IMR-90 (cell line): ENCODE results near the gene HYCC1. TPM values are rescaled to one million over a fixed set of nuclear protein-coding genes. Genes with fewer than 3 reads are reported as not detected.

Source experiments
- ATAC-seq: fragments of 200-7000 bp; cut with Tn5 transposase; 2 replicates; pipeline ENCODE4 v1.9.1; 2020; ENCODE audit warnings: low read depth, mild to moderate bottlenecking, moderate library complexity
- Bru-seq: library from RNA; stranded (reverse); fragments of 400-500 nt; gene quantifications from one replicate; lab custom pipeline; 2021; lab: Mats Ljungman, UMichigan
- BruChase-seq, 2 experiments: library from RNA; stranded (reverse); fragments of 400-500 nt; gene quantifications; one replicate each; lab custom pipeline; 2021; lab: Mats Ljungman, UMichigan
- BruUV-seq: library from RNA; stranded (reverse); fragments of 400-500 nt; replicated peaks from 2 replicates; lab custom pipeline; 2021; lab: Mats Ljungman, UMichigan
- CTCF ChIA-PET: fragments of 300-600 bp; formaldehyde crosslinking; extraction: SDS; loops from one replicate; lab custom pipeline; 2021; ENCODE audit warnings: antibody characterized with exemption; lab: Yijun Ruan, JAX
- POLR2A ChIA-PET: fragments of 300-600 bp; sonication (Branson Sonifier 250); formaldehyde crosslinking; loops from one replicate; lab custom pipeline; 2022; ENCODE audit warnings: antibody characterized with exemption; ENCODE audit not compliant: unreplicated experiment; lab: Charles Lee
- DNase-seq: peaks from one replicate; pipeline ENCODE4 v3.0.0; 2013
- H2AFZ ChIP-seq: replicated peaks from 2 replicates; pipeline ENCODE3; 2013; ENCODE audit warnings: low read length, mild to moderate bottlenecking; ENCODE audit not compliant: poor library complexity
- H2AK5ac ChIP-seq: 2 replicates; pipeline ENCODE4 v1.6.1; 2013; ENCODE audit warnings: low read depth, low read length, inconsistent platforms
- H2AK9ac ChIP-seq: replicated peaks from 2 replicates; pipeline ENCODE3; 2013; ENCODE audit warnings: mild to moderate bottlenecking, low read depth, low read length, moderate library complexity; ENCODE audit not compliant: poor library complexity
- H2BK120ac ChIP-seq: 2 replicates; pipeline ENCODE4 v1.6.1; 2013; ENCODE audit warnings: low read depth, low read length, inconsistent platforms
- H2BK15ac ChIP-seq: 3 replicates; pipeline ENCODE4 v1.6.1; 2013; ENCODE audit warnings: low read depth, low read length, inconsistent platforms
- H2BK20ac ChIP-seq: 2 replicates; pipeline ENCODE4 v1.6.1; 2013; ENCODE audit warnings: low read depth, mild to moderate bottlenecking, inconsistent platforms, low read length, moderate library complexity
- H2BK5ac ChIP-seq: 2 replicates; pipeline ENCODE4 v1.6.1; 2013; ENCODE audit warnings: mild to moderate bottlenecking, low read depth, low read length, inconsistent platforms; ENCODE audit not compliant: poor library complexity, severe bottlenecking
- H3K14ac ChIP-seq: replicated peaks from 2 replicates; pipeline ENCODE4 v1.6.1; 2013; ENCODE audit warnings: low read depth, low read length, inconsistent platforms
- H3K18ac ChIP-seq: 2 replicates; pipeline ENCODE4 v1.6.1; 2013; ENCODE audit warnings: low read depth, low read length, control low read depth
- H3K23ac ChIP-seq: 2 replicates; pipeline ENCODE4 v1.6.1; 2013; ENCODE audit warnings: low read depth, low read length, inconsistent platforms
- H3K27ac ChIP-seq: 2 replicates; pipeline ENCODE4 v1.5.1; 2013; ENCODE audit warnings: mild to moderate bottlenecking, control low read depth, low read length; ENCODE audit not compliant: insufficient read depth
- H3K27me3 ChIP-seq: 2 replicates; pipeline ENCODE4 v1.6.1; 2013; ENCODE audit warnings: low read length; ENCODE audit not compliant: control insufficient read depth, insufficient read depth
- H3K36me3 ChIP-seq: 2 replicates; pipeline ENCODE4 v1.6.1; 2013; ENCODE audit warnings: low read length, mixed read lengths; ENCODE audit not compliant: control insufficient read depth, insufficient read depth
- H3K4ac ChIP-seq: 2 replicates; pipeline ENCODE4 v1.6.1; 2013; ENCODE audit warnings: low read depth, low read length, inconsistent platforms
- H3K4me1 ChIP-seq: 2 replicates; pipeline ENCODE4 v1.6.1; 2013; ENCODE audit warnings: low read length, mixed read lengths; ENCODE audit not compliant: control insufficient read depth, insufficient read depth
- H3K4me2 ChIP-seq: 2 replicates; pipeline ENCODE4 v1.6.1; 2013; ENCODE audit warnings: low read depth, mild to moderate bottlenecking, control low read depth, low read length, moderate library complexity
- H3K4me3 ChIP-seq: 2 replicates; pipeline ENCODE4 v1.5.1; 2013; ENCODE audit warnings: low read depth, mild to moderate bottlenecking, control low read depth, low read length, moderate library complexity; ENCODE audit not compliant: insufficient read depth
- H3K56ac ChIP-seq: 2 replicates; pipeline ENCODE4 v1.6.1; 2013; ENCODE audit warnings: low read length, inconsistent platforms; ENCODE audit not compliant: insufficient read depth; ENCODE audit errors: extremely low read depth
- H3K79me1 ChIP-seq, 2 experiments: 2 replicates each; pipeline ENCODE4 v1.6.1; 2013; ENCODE audit warnings: low read length in 2 of 2, inconsistent platforms in 1 of 2, low read depth in 1 of 2
- H3K9ac ChIP-seq: 2 replicates; pipeline ENCODE4 v1.6.1; 2013; ENCODE audit warnings: low read depth, low read length, control low read depth
- H3K9me1 ChIP-seq: 2 replicates; pipeline ENCODE4 v1.6.1; 2013; ENCODE audit warnings: low read length, inconsistent platforms; ENCODE audit not compliant: insufficient read depth
- H3K9me3 ChIP-seq: 2 replicates; pipeline ENCODE4 v1.6.1; 2013; ENCODE audit warnings: low read length; ENCODE audit not compliant: control insufficient read depth, insufficient read depth
- H4K20me1 ChIP-seq: 2 replicates; pipeline ENCODE4 v1.6.1; 2013; ENCODE audit warnings: low read length, inconsistent platforms; ENCODE audit not compliant: insufficient read depth
- H4K5ac ChIP-seq: 2 replicates; pipeline ENCODE4 v1.6.1; 2013; ENCODE audit warnings: mild to moderate bottlenecking, low read depth, low read length, control low read depth
- H4K8ac ChIP-seq, 2 experiments: 2 replicates each; pipeline ENCODE4 v1.6.1; 2013; ENCODE audit warnings: low read depth in 2 of 2, low read length in 2 of 2, control low read depth in 1 of 2, inconsistent platforms in 1 of 2
- H4K91ac ChIP-seq: 2 replicates; pipeline ENCODE4 v1.6.1; 2013; ENCODE audit warnings: low read depth, low read length, inconsistent platforms; ENCODE audit not compliant: insufficient read depth
- BHLHE40 ChIP-seq: fragments of 150-350 bp; IDR thresholded peaks from 2 replicates; pipeline ENCODE4 v1.6.1; 2016; ENCODE audit warnings: mild to moderate bottlenecking, low read depth, low read length
- CHD1 ChIP-seq: IDR thresholded peaks from 2 replicates; pipeline ENCODE4 v1.6.1; 2012; ENCODE audit warnings: low read depth, low read length, improper control_type of control experiment
- CTCF ChIP-seq: conservative IDR thresholded peaks from 2 replicates; pipeline ENCODE4 v1.5.1; 2012; ENCODE audit warnings: mild to moderate bottlenecking, low read depth, low read length, improper control_type of control experiment
- FOS ChIP-seq: fragments of 150-350 bp; IDR thresholded peaks from 2 replicates; pipeline ENCODE4 v1.6.1; 2016; ENCODE audit warnings: low read depth, low read length
- MAZ ChIP-seq: IDR thresholded peaks from 2 replicates; pipeline ENCODE4 v1.6.1; 2012; ENCODE audit warnings: low read depth, mild to moderate bottlenecking, low read length, improper control_type of control experiment, moderate library complexity, borderline replicate concordance
- MXI1 ChIP-seq: IDR thresholded peaks from 2 replicates; pipeline ENCODE4 v1.6.1; 2012; ENCODE audit warnings: low read depth, mild to moderate bottlenecking, low read length, moderate library complexity, borderline replicate concordance
- NFE2L2 ChIP-seq: fragments of 150-350 bp; IDR thresholded peaks from 2 replicates; pipeline ENCODE4 v1.6.1; 2016; ENCODE audit warnings: low read depth, mild to moderate bottlenecking, low read length
- POLR2A ChIP-seq: IDR thresholded peaks from 2 replicates; pipeline ENCODE4 v1.6.1; 2012; ENCODE audit warnings: mild to moderate bottlenecking, low read depth, low read length
- RAD21 ChIP-seq: IDR thresholded peaks from 2 replicates; pipeline ENCODE4 v1.6.1; 2012; ENCODE audit warnings: low read length, improper control_type of control experiment
- RCOR1 ChIP-seq: IDR thresholded peaks from 2 replicates; pipeline ENCODE4 v1.6.1; 2012; ENCODE audit warnings: mild to moderate bottlenecking, low read length, improper control_type of control experiment; ENCODE audit not compliant: insufficient replicate concordance
- SMC3 ChIP-seq: fragments of 150-350 bp; IDR thresholded peaks from 2 replicates; pipeline ENCODE4 v1.6.1; 2016; ENCODE audit warnings: low read depth, mild to moderate bottlenecking, antibody characterized with exemption, low read length, moderate library complexity
- WGBS, 2 experiments: methylation state at CpG; one replicate each; pipeline versions ENCODE4 v1.1.5 to v1.1.7; 2013; ENCODE audit warnings: missing lambda C conversion rate in 2 of 2; ENCODE audit not compliant: insufficient read length in 1 of 2; ENCODE audit errors: extremely low coverage in 2 of 2; 5-methylcytosine and 5-hydroxymethylcytosine counted together
- dilution Hi-C: fragments of 300-500 bp; cut with HindIII; formaldehyde crosslinking; loops from one replicate; pipeline ENCODE4 v1.14.3; 2018; ENCODE audit warnings: low sequenced_read_pairs; ENCODE audit not compliant: unreplicated experiment
- in situ Hi-C: fragments of 300-500 bp; cut with MboI; formaldehyde crosslinking; loops from 3 replicates; pipeline ENCODE4 v1.14.3; 2019; ENCODE audit warnings: low sequenced_read_pairs, inconsistent platforms, mixed read lengths
- intact Hi-C: fragments of 100-400 bp; cut with micrococcal nuclease; formaldehyde crosslinking; loops from 2 replicates; pipeline ENCODE4 v1.10.0; 2022
- long read RNA-seq: library from polyadenylated mRNA; unstranded; transcript quantifications from one replicate; pipeline ENCODE4 v2.0.0, GENCODE V29; 2021; ENCODE audit not compliant: unreplicated experiment
- polyA plus RNA-seq, 3 experiments: library from polyadenylated mRNA; depleted of rRNA; stranded (reverse); fragments of >200 nt; gene quantifications; 2 replicates each; pipeline ENCODE4 v1.2.3, GENCODE V29; 2012; ENCODE audit warnings: low replicate concordance in 1 of 3
- total RNA-seq: library from RNA; depleted of rRNA; stranded (reverse); fragments of >200 nt; gene quantifications from 2 replicates; pipeline ENCODE4 v1.2.3, GENCODE V29; 2012; rRNA removed

Gene HYCC1
- 78.3 and 185 TPM in 2 replicates for total RNA-seq
- polyA plus RNA-seq (2012; rRNA removed): 42.9 and 44.1 TPM in 2 replicates
- 16.8 and 23.7 TPM in 2 replicates for polyA plus RNA-seq (2012; cell fraction: cytosol; rRNA removed)
- 4.9 and 30.2 TPM in 2 replicates for polyA plus RNA-seq (2012; cell fraction: nucleus; rRNA removed; ENCODE audit: low replicate concordance)
- percentile 95 among the genes with signal in this experiment for Bru-seq, nascent RNA
- percentile 91 among the genes with signal in this experiment for BruChase-seq, experiment 1, labeled RNA remaining after a 6-hour chase
- BruChase-seq, experiment 2, labeled RNA remaining after a 2-hour chase: percentile 96 among the genes with signal in this experiment
- long read RNA-seq, full-length matches to known transcripts: 39 of 75 reads
- long read RNA-seq, partial matches to known transcripts: 2 of 75 reads
- long read RNA-seq, other reads (novel, unspliced or antisense): 34 of 75 reads

GRCh38 chr7:23013715-23014649 is at the start of gene HYCC1:
Gene HYCC1, minus strand, starts transcription at chr7:23014130. Its CDS starts 23,019 bp downstream, at chr7:22991111.
- peak; percentile 99 for ATAC-seq
- H3K56ac ChIP-seq: peak within 1 kb of the TSS; percentile 59; the same call in 1 of the 2 replicates
- 0 out of 2 replicates have a peak within 1 kb of the TSS, but pooled peaks have one; percentile 8 for H3K18ac ChIP-seq
- no TSS peak for BruUV-seq
- peaks cover 5 to 34% of the 10 kb centered on the region in 2 experiments; a peak in 3 of 4 replicates for H3K79me1 ChIP-seq
- peak; percentile 99 for DNase-seq
- no peaks in the 10 kb centered on the region for H3K9me3 ChIP-seq
- no peak within 1 kb of the TSS for H4K5ac ChIP-seq
- H3K27ac ChIP-seq: peak within 1 kb of the TSS; percentile 77
- ChIA-PET POLR2A (no interaction called here), CTCF (no interaction called here)
- H2BK15ac ChIP-seq: 0 out of 3 replicates have a peak within 1 kb of the TSS, but pooled peaks have one; percentile 33
- H2AFZ ChIP-seq: peak within 1 kb of the TSS; percentile 92
- H2BK5ac ChIP-seq: peak within 1 kb of the TSS; percentile 35
- dilution Hi-C loops (no loop called here), in situ Hi-C loops (no loop called here), intact Hi-C loops (loop anchor here (2.0 kb wide), 2 partner anchors 159 to 193 kb away; no protein-coding TSS in a partner anchor)
- H3K4me1 ChIP-seq: peaks cover 7% of the 10 kb centered on the region; the same call in 1 of the 2 replicates
- H3K9ac ChIP-seq: peak within 1 kb of the TSS; percentile 68
- WGBS, 2 experiments: 0% methylated on average over 14 of the region's 61 CpGs; no CpG with 5 or more reads in 1 of the 2 experiments
- TF ChIP-seq NFE2L2 (no peak), MAZ (peak; percentile 56; the same call in 1 of the 2 replicates), POLR2A (peak; percentile 96), FOS (peak; percentile 74), BHLHE40 (no peak), SMC3 (0 out of 2 replicates have a peak, but pooled peaks have one; percentile 26), CHD1 (peak; percentile 82; the same call in 1 of the 2 replicates), RAD21 (peak; percentile 40), MXI1 (peak; percentile 49; the same call in 1 of the 2 replicates), RCOR1 (peak; percentile 16), CTCF (peak; percentile 53)
- peak within 1 kb of the TSS; percentile 95 for H3K23ac ChIP-seq
- peak within 1 kb of the TSS; percentile 55; the same call in 1 of the 2 replicates for H2BK120ac ChIP-seq
- peak within 1 kb of the TSS; percentile 66 for H3K4me3 ChIP-seq
- peak within 1 kb of the TSS; percentile 31 for H2AK5ac ChIP-seq
- peak within 1 kb of the TSS; percentile 68 for H3K4ac ChIP-seq
- no peak within 1 kb of the TSS; the same call in 1 of the 2 replicates for H4K91ac ChIP-seq
- peaks cover 10% of the 10 kb centered on the region for H3K9me1 ChIP-seq
- H2AK9ac ChIP-seq: peak within 1 kb of the TSS; percentile 90
- no peaks in the 10 kb centered on the region for H3K36me3 ChIP-seq
- H4K20me1 ChIP-seq: peaks cover 22% of the 10 kb centered on the region
- peak within 1 kb of the TSS; percentile 90 for H3K4me2 ChIP-seq
- peak within 1 kb of the TSS in 1 of 2 experiments; percentile 69; a peak in 2 of 4 replicates for H4K8ac ChIP-seq
- peak within 1 kb of the TSS; percentile 89 for H3K14ac ChIP-seq
- H3K27me3 ChIP-seq: no peaks in the 10 kb centered on the region
- no peak within 1 kb of the TSS; the same call in 1 of the 2 replicates for H2BK20ac ChIP-seq
